CD4-positive, CD25-positive, alpha-beta regulatory T cell (primary cell): ENCODE results near the gene COLQ. TPM values are rescaled to one million over a fixed set of nuclear protein-coding genes. Genes with fewer than 3 reads are reported as not detected.
A peak's percentile ranks its signal among the peaks of the same experiment; 100 is the strongest.

Source experiments
- ATAC-seq, 2 donors: fragments of 150-1000 bp; cut with Tn5 transposase; one replicate each; pipeline ENCODE4 v1.10.0; 2021; ENCODE audit warnings: low read depth in 2 of 2, moderate number of reproducible peaks in 2 of 2, moderate library complexity in 1 of 2
- DNase-seq, 3 donors: peaks; one replicate each; pipeline versions ENCODE4 v3.0.0 to v3.0.0-alpha.2; 2012 to 2022; ENCODE audit warnings: mixed read lengths in 1 of 3
- H3K27ac ChIP-seq: one replicate; pipeline ENCODE4 v1.7.0; 2013; ENCODE audit warnings: mild to moderate bottlenecking, low read length; ENCODE audit not compliant: insufficient read depth, poor library complexity, severe bottlenecking
- H3K27me3 ChIP-seq: one replicate; pipeline ENCODE4 v1.7.0; 2013; ENCODE audit warnings: low read length; ENCODE audit not compliant: control insufficient read depth, insufficient read depth
- H3K36me3 ChIP-seq: one replicate; pipeline ENCODE4 v1.7.0; 2013; ENCODE audit warnings: mild to moderate bottlenecking, low read length, moderate library complexity; ENCODE audit not compliant: control insufficient read depth, insufficient read depth
- H3K4me1 ChIP-seq: 2 replicates; pipeline ENCODE4 v1.7.0; 2013; ENCODE audit warnings: mild to moderate bottlenecking, low read length; ENCODE audit not compliant: insufficient read depth, control insufficient read depth, poor library complexity, severe bottlenecking
- H3K4me3 ChIP-seq: one replicate; pipeline ENCODE4 v1.7.0; 2013; ENCODE audit warnings: low read depth, mild to moderate bottlenecking, low read length, moderate library complexity
- H3K9me3 ChIP-seq, 2 experiments: 1 replicate in 1 of 2; 2 replicates in 1 of 2; pipeline ENCODE4 v1.7.0; 2013; ENCODE audit warnings: low read length in 2 of 2, mild to moderate bottlenecking in 1 of 2, moderate library complexity in 1 of 2; ENCODE audit not compliant: control insufficient read depth in 2 of 2
- H3K27ac Mint-ChIP-seq, 3 donors: one replicate each; pipeline ENCODE4 v1.8.0; 2020 to 2022; ENCODE audit warnings: mild to moderate bottlenecking in 3 of 3, mixed read lengths in 3 of 3, moderate library complexity in 2 of 3
- H3K27me3 Mint-ChIP-seq: one replicate; pipeline ENCODE4 v1.8.0; 2022; ENCODE audit warnings: mild to moderate bottlenecking, mixed read lengths
- H3K36me3 Mint-ChIP-seq: one replicate; pipeline ENCODE4 v1.8.0; 2020; ENCODE audit warnings: mixed read lengths
- H3K4me1 Mint-ChIP-seq, 4 donors: one replicate each; pipeline ENCODE4 v1.8.0; 2020 to 2022; ENCODE audit warnings: mixed read lengths in 4 of 4, mild to moderate bottlenecking in 1 of 4
- H3K4me3 Mint-ChIP-seq, 4 donors: one replicate each; pipeline ENCODE4 v1.8.0; 2020 to 2022; ENCODE audit warnings: mild to moderate bottlenecking in 4 of 4, mixed read lengths in 4 of 4, moderate library complexity in 3 of 4
- H3K9me3 Mint-ChIP-seq, 7 donors: one replicate each; pipeline ENCODE4 v1.8.0; 2020 to 2022; ENCODE audit warnings: mixed read lengths in 7 of 7, mild to moderate bottlenecking in 3 of 7, moderate library complexity in 2 of 7
- polyA plus RNA-seq, 4 donors: library from polyadenylated mRNA; unstranded; fragments of 300-500 nt; fragmentation: Illumina TruSeq; gene quantifications; one replicate each; pipeline ENCODE4 v1.2.3, GENCODE V29; 2021
- total RNA-seq: library from RNA; stranded (reverse); gene quantifications from one replicate; pipeline ENCODE4 v1.2.3, GENCODE V29; 2022

COLQ gene
- total and polyA plus RNA-seq, 5 donors from 2014 or later = 0.60 to 5.1 (median 1.0) TPM

- H3K9me3 Mint-ChIP-seq = no peaks in the 10 kb centered on the region
- H3K4me3 ChIP-seq = no peak overlapping the region
- H3K27ac Mint-ChIP-seq = peak overlapping the region in 2 of 3 donors; percentile 20 to 41
- H3K36me3 Mint-ChIP-seq = peaks cover 29% of the 10 kb centered on the region
- no peaks in the 10 kb centered on the region for H3K27me3 Mint-ChIP-seq
- ATAC-seq (no peak), DNase-seq (no peak)
- H3K27me3 ChIP-seq = no peaks in the 10 kb centered on the region
- no peak overlapping the region for H3K27ac ChIP-seq
- peaks cover 0 to 2% (median 0%) of the 10 kb centered on the region in 4 donors for H3K4me1 Mint-ChIP-seq
- no peaks in the 10 kb centered on the region for H3K9me3 ChIP-seq
- no peak overlapping the region for H3K4me3 Mint-ChIP-seq
- no peaks in the 10 kb centered on the region for H3K36me3 ChIP-seq
- H3K4me1 ChIP-seq = no peaks in the 10 kb centered on the region
Observed at GRCh38 chr3:15449489-15450224, 71.8 kb downstream of the COLQ start.

- Mint-ChIP-seq H3K9me3 (no peaks in the 10 kb centered on the region), H3K27me3 (no peaks in the 10 kb centered on the region), H3K4me1 (peaks cover 0 to 6% (median 2%) of the 10 kb centered on the region in 4 donors), H3K4me3 (no peak overlapping the region), H3K36me3 (peaks cover 48% of the 10 kb centered on the region), H3K27ac (peak overlapping the region in 1 of 3 donors; percentile 53)
- Histone ChIP-seq H3K27me3 (no peaks in the 10 kb centered on the region), H3K4me3 (no peak overlapping the region), H3K9me3 (no peaks in the 10 kb centered on the region), H3K36me3 (peaks cover 42% of the 10 kb centered on the region), H3K27ac (no peak overlapping the region), H3K4me1 (no peaks in the 10 kb centered on the region)
- no peak for DNase-seq
- no peak for ATAC-seq
Observed at GRCh38 chr3:15443826-15444524, 77.5 kb downstream of the COLQ start.

- Mint-ChIP-seq H3K27me3 (no peaks in the 10 kb centered on the region), H3K4me1 (peaks cover 0 to 6% (median 5%) of the 10 kb centered on the region in 4 donors), H3K9me3 (no peaks in the 10 kb centered on the region), H3K4me3 (no peak overlapping the region), H3K36me3 (peaks cover 58% of the 10 kb centered on the region), H3K27ac (peak overlapping the region in 2 of 3 donors; percentile 11 to 79)
- Histone ChIP-seq H3K27ac (no peak overlapping the region), H3K9me3 (no peaks in the 10 kb centered on the region), H3K36me3 (peaks cover 72% of the 10 kb centered on the region), H3K27me3 (no peaks in the 10 kb centered on the region), H3K4me3 (no peak overlapping the region), H3K4me1 (no peaks in the 10 kb centered on the region)
- ATAC-seq = no peak
- no peak for DNase-seq
Observed at GRCh38 chr3:15440891-15441290, 80.6 kb downstream of the COLQ start.

GRCh38 chr3:15439476-15439875, 82.0 kb downstream of the COLQ start:
- H3K27ac Mint-ChIP-seq = peak overlapping the region in 1 of 3 donors; percentile 64
- Histone ChIP-seq H3K27me3 (no peaks in the 10 kb centered on the region), H3K27ac (no peak overlapping the region), H3K4me1 (no peaks in the 10 kb centered on the region), H3K9me3 (no peaks in the 10 kb centered on the region), H3K4me3 (no peak overlapping the region), H3K36me3 (peaks cover 86% of the 10 kb centered on the region)
- H3K27me3 Mint-ChIP-seq = no peaks in the 10 kb centered on the region
- H3K4me3 Mint-ChIP-seq = no peak overlapping the region
- DNase-seq (no peak), ATAC-seq (no peak)
- H3K9me3 Mint-ChIP-seq = no peaks in the 10 kb centered on the region
- peaks cover 55% of the 10 kb centered on the region for H3K36me3 Mint-ChIP-seq
- peaks cover 0 to 9% (median 8%) of the 10 kb centered on the region in 4 donors for H3K4me1 Mint-ChIP-seq

- Histone ChIP-seq H3K27me3 (no peaks in the 10 kb centered on the region), H3K27ac (no peak overlapping the region), H3K9me3 (no peaks in the 10 kb centered on the region), H3K4me3 (no peak overlapping the region), H3K36me3 (peaks cover 91% of the 10 kb centered on the region), H3K4me1 (no peaks in the 10 kb centered on the region)
- Mint-ChIP-seq H3K4me1 (peaks cover 0 to 10% (median 8%) of the 10 kb centered on the region in 4 donors), H3K27me3 (no peaks in the 10 kb centered on the region), H3K27ac (peak overlapping the region in 1 of 3 donors; percentile 64), H3K9me3 (no peaks in the 10 kb centered on the region), H3K4me3 (no peak overlapping the region), H3K36me3 (peaks cover 57% of the 10 kb centered on the region)
- DNase-seq (no peak), ATAC-seq (no peak)
Observed at GRCh38 chr3:15438983-15439382, 82.5 kb downstream of the COLQ start.

GRCh38 chr3:15436246-15436645, 85.3 kb downstream of the COLQ start:
- Mint-ChIP-seq H3K4me3 (peak overlapping the region in 1 of 4 donors; percentile 54), H3K9me3 (no peaks in the 10 kb centered on the region), H3K4me1 (peaks cover 15 to 24% (median 19%) of the 10 kb centered on the region in 4 donors), H3K27ac (peak overlapping the region in 1 of 3 donors; percentile 29), H3K27me3 (no peaks in the 10 kb centered on the region), H3K36me3 (peaks cover 50% of the 10 kb centered on the region)
- H3K27ac ChIP-seq = no peak overlapping the region
- ATAC-seq (no peak), DNase-seq (no peak)
- H3K9me3 ChIP-seq = no peaks in the 10 kb centered on the region
- H3K4me1 ChIP-seq = peaks cover 4% of the 10 kb centered on the region
- no peaks in the 10 kb centered on the region for H3K27me3 ChIP-seq
- H3K36me3 ChIP-seq = peaks cover 94% of the 10 kb centered on the region
- H3K4me3 ChIP-seq = no peak overlapping the region

- no peak for ATAC-seq
- H3K27me3 ChIP-seq = no peaks in the 10 kb centered on the region
- peaks cover 93% of the 10 kb centered on the region for H3K36me3 ChIP-seq
- Mint-ChIP-seq H3K27me3 (no peaks in the 10 kb centered on the region), H3K27ac (peak overlapping the region in 1 of 3 donors; percentile 77), H3K4me3 (no peak overlapping the region), H3K4me1 (peaks cover 21 to 38% (median 27%) of the 10 kb centered on the region in 4 donors), H3K36me3 (peaks cover 40% of the 10 kb centered on the region), H3K9me3 (no peaks in the 10 kb centered on the region)
- no peak overlapping the region for H3K4me3 ChIP-seq
- no peak for DNase-seq
- H3K4me1 ChIP-seq = peaks cover 18% of the 10 kb centered on the region
- no peaks in the 10 kb centered on the region for H3K9me3 ChIP-seq
- H3K27ac ChIP-seq = no peak overlapping the region
Observed at GRCh38 chr3:15434756-15435155, 86.8 kb downstream of the COLQ start.
